Fibroblast of lung (primary cell): ENCODE measurements around the gene DEPDC1B. TPM values are rescaled to one million over a fixed set of nuclear protein-coding genes. Genes with fewer than 3 reads are reported as not detected.

Source experiments
- DNase-seq, 2 donors: peaks; one replicate each; pipeline versions ENCODE4 v3.0.0 to v3.0.0-alpha.2; 2010; ENCODE audit warnings: low read depth in 2 of 2
- H2AFZ ChIP-seq: 2 replicates; pipeline ENCODE4 v1.5.1; 2012; ENCODE audit warnings: low read length, control low read depth, inconsistent platforms
- H3K27ac ChIP-seq: 2 replicates; pipeline ENCODE4 v1.5.1; 2011; ENCODE audit warnings: low read length, control low read depth; ENCODE audit not compliant: insufficient read depth
- H3K27me3 ChIP-seq: 2 replicates; pipeline ENCODE4 v1.5.1; 2011; ENCODE audit warnings: mild to moderate bottlenecking, low read length; ENCODE audit not compliant: control insufficient read depth, insufficient read depth
- H3K36me3 ChIP-seq: 2 replicates; pipeline ENCODE4 v1.5.1; 2011; ENCODE audit warnings: low read length; ENCODE audit not compliant: control insufficient read depth, insufficient read depth
- H3K4me1 ChIP-seq: 2 replicates; pipeline ENCODE4 v1.5.1; 2011; ENCODE audit warnings: low read length; ENCODE audit not compliant: control insufficient read depth, insufficient read depth; ENCODE audit errors: extremely low read depth
- H3K4me2 ChIP-seq: 2 replicates; pipeline ENCODE4 v1.5.1; 2011; ENCODE audit warnings: low read length, control low read depth; ENCODE audit not compliant: insufficient read depth; ENCODE audit errors: extremely low read depth
- H3K4me3 ChIP-seq, 4 experiments: fragments of 200-600 bp in 1 of 4; sonication (generic) in 1 of 4; replicated peaks in 1 of 4; 2 replicates each; pipeline ENCODE4 v1.5.1; 2011 to 2016; ENCODE audit warnings: low read length in 4 of 4, low read depth in 3 of 4, mild to moderate bottlenecking in 3 of 4, control low read depth in 2 of 4, inconsistent platforms in 1 of 4, mixed read lengths in 1 of 4; ENCODE audit not compliant: insufficient read depth in 1 of 4; ENCODE audit errors: control extremely low read depth in 1 of 4
- H3K79me2 ChIP-seq: 2 replicates; pipeline ENCODE4 v1.5.1; 2012; ENCODE audit warnings: mild to moderate bottlenecking, low read length, inconsistent platforms; ENCODE audit not compliant: control insufficient read depth, insufficient read depth
- H3K9ac ChIP-seq: 2 replicates; pipeline ENCODE4 v1.5.1; 2011; ENCODE audit warnings: mild to moderate bottlenecking, low read length, control low read depth; ENCODE audit not compliant: insufficient read depth
- H3K9me3 ChIP-seq: 2 replicates; pipeline ENCODE4 v1.5.1; 2012; ENCODE audit warnings: low read depth, low read length; ENCODE audit not compliant: control insufficient read depth, insufficient read depth
- H4K20me1 ChIP-seq: 2 replicates; pipeline ENCODE4 v1.5.1; 2011; ENCODE audit warnings: low read length; ENCODE audit not compliant: control insufficient read depth, insufficient read depth; ENCODE audit errors: extremely low read depth
- EZH2 ChIP-seq: IDR thresholded peaks from 2 replicates; pipeline ENCODE4 v1.5.1; 2012; ENCODE audit warnings: low read length, control low read depth, mild to moderate bottlenecking; ENCODE audit errors: missing control alignments
- polyA plus RNA-seq, 2 donors: library from polyadenylated mRNA; depleted of rRNA in 1 of 2; stranded (reverse) in 1 of 2; unstranded in 1 of 2; fragments of >200 nt; gene quantifications; 2 replicates each; pipeline ENCODE4 v1.2.1, GENCODE V29; 2011 to 2012; ENCODE audit warnings: missing spikeins in 1 of 2
- total RNA-seq: library from RNA; depleted of rRNA; stranded (reverse); fragments of >200 nt; gene quantifications from 2 replicates; pipeline ENCODE4 v1.2.1, GENCODE V29; 2014
- TF ChIP-seq, protein P1 (sequence below), 2 donors: IDR thresholded peaks in 1 of 2; conservative IDR thresholded peaks in 1 of 2; 1 replicate in 1 of 2; 2 replicates in 1 of 2; pipeline ENCODE4 v1.5.1; 2011 to 2012; ENCODE audit warnings: low read length in 2 of 2, control low read depth in 1 of 2, inconsistent platforms in 1 of 2, low read depth in 1 of 2, mild to moderate bottlenecking in 1 of 2

DEPDC1B gene
- total and polyA plus RNA-seq, 2 donors (not counting 1 experiment from before 2014, with no cell fraction given) = 2.5 to 3.2 TPM

DNA sequence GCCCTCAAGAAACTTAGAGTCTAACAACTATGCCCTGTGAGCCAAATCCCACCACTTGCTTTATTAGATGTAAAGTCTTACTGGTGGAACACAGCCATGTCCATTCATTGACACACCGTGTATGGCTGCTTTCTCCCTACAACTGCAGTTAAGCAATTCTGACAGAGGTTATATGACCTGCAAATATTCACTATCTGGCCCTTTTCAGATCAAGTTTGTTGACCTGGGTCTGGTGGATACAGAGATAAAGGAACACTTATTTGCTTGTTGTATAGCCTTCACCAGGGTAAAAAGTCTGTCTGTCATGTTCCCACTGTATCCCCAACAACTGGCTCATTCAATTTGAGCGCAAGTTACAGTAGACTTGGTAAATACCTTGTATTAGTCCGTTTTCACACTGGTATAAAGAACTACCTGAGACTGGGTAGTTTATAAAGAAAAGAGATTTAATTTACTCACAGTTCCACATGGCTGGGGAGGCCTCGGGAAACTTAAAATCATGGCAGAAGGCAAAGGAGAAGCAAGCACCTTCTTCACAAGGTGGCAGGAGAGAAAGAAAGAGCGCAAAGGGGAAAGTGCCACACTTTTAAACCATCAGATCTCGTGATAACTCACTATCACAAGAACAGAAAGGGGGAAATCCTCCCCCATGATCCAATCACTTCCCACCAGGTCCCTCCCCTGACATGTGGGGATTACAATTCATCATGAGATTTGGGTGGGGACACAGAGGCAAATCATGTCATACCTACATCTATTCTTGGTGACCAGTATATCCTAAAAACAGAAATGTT lies 27.9 kb downstream of the DEPDC1B start:
- H4K20me1 ChIP-seq = no peaks in the 10 kb centered on the region
- no peak overlapping the region for H3K4me2 ChIP-seq
- TF ChIP-seq, protein P1, sequence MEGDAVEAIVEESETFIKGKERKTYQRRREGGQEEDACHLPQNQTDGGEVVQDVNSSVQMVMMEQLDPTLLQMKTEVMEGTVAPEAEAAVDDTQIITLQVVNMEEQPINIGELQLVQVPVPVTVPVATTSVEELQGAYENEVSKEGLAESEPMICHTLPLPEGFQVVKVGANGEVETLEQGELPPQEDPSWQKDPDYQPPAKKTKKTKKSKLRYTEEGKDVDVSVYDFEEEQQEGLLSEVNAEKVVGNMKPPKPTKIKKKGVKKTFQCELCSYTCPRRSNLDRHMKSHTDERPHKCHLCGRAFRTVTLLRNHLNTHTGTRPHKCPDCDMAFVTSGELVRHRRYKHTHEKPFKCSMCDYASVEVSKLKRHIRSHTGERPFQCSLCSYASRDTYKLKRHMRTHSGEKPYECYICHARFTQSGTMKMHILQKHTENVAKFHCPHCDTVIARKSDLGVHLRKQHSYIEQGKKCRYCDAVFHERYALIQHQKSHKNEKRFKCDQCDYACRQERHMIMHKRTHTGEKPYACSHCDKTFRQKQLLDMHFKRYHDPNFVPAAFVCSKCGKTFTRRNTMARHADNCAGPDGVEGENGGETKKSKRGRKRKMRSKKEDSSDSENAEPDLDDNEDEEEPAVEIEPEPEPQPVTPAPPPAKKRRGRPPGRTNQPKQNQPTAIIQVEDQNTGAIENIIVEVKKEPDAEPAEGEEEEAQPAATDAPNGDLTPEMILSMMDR (conservative IDR thresholded peaks at IDR 0.05 in 1 of 2, IDR thresholded peaks at IDR 0.05 in 1 of 2; ENCODE audit: low read depth in 1 of 2, low read length in 2 of 2) = no peak
- TF ChIP-seq EZH2 = no peak
- DNase-seq = no peak
- H3K27me3 ChIP-seq = no peaks in the 10 kb centered on the region
- no peaks in the 10 kb centered on the region for H3K36me3 ChIP-seq
- H3K4me1 ChIP-seq = no peaks in the 10 kb centered on the region
- no peaks in the 10 kb centered on the region for H3K79me2 ChIP-seq
- no peak overlapping the region for H3K27ac ChIP-seq
- H3K9me3 ChIP-seq = no peaks in the 10 kb centered on the region
- no peak overlapping the region for H3K4me3 ChIP-seq
- H3K9ac ChIP-seq = no peak overlapping the region
- no peak overlapping the region for H2AFZ ChIP-seq

DNA sequence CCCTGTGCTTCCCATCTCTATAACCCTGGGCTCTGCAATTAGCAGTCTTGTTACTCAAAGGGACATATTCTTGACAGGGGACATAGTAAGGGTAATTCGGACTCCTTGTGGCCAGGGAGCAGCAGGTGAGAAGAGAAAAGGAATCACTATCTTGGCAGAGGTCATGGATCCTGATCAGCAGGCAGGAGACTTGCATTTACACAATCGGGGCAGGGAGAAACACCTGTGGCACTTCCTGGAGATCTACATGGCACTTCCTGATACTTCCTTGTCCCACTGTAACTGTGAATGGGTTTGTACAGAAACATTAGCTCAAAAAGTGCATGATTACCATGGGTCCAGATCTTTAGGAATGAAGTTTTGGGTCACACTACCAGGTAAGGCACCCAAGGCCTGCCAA lies 29.2 kb downstream of the DEPDC1B start:
- no peak for TF ChIP-seq EZH2
- TF ChIP-seq, protein P1 (conservative IDR thresholded peaks at IDR 0.05 in 1 of 2, IDR thresholded peaks at IDR 0.05 in 1 of 2; ENCODE audit: low read depth in 1 of 2, low read length in 2 of 2) = no peak
- Histone ChIP-seq H3K27ac (no peak overlapping the region), H3K36me3 (no peaks in the 10 kb centered on the region), H3K4me1 (no peaks in the 10 kb centered on the region), H2AFZ (no peak overlapping the region), H3K27me3 (no peaks in the 10 kb centered on the region), H3K79me2 (no peaks in the 10 kb centered on the region), H4K20me1 (no peaks in the 10 kb centered on the region), H3K4me2 (no peak overlapping the region), H3K4me3 (no peak overlapping the region), H3K9ac (no peak overlapping the region), H3K9me3 (no peaks in the 10 kb centered on the region)
- DNase-seq = no peak

DNA sequence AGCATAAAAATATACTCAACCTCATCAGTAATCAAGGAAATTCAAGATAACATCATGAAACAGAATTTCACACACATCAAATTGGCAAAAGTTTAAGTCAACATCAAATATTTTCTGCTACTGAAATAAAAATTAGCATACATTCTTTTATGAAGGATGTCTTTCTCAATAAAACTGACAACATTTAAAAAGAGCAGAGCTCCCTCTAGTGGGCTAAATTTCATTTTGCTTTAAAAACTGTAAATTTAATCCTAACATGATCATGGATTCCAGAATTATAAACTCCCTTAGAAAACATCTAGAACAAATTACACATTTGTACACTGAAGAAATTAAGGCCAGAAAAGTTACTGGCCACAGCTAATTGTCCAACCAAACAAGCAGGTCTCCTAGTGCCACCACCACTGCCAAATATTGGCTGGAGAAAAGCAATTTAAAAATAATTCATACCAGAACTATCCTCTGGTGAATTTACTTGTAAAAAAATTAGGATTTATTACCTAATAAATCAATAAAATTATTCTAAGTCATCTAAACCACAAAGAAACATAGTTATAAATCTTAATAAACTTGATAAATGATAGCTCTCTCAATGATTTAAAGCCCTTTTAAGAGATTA lies 31.2 kb downstream of the DEPDC1B start:
- Histone ChIP-seq H3K4me2 (no peak overlapping the region), H3K4me3 (no peak overlapping the region), H4K20me1 (no peaks in the 10 kb centered on the region), H3K27me3 (no peaks in the 10 kb centered on the region), H2AFZ (no peak overlapping the region), H3K9me3 (no peaks in the 10 kb centered on the region), H3K79me2 (no peaks in the 10 kb centered on the region), H3K4me1 (no peaks in the 10 kb centered on the region), H3K36me3 (no peaks in the 10 kb centered on the region), H3K27ac (no peak overlapping the region), H3K9ac (no peak overlapping the region)
- TF ChIP-seq, protein P1 (conservative IDR thresholded peaks at IDR 0.05 in 1 of 2, IDR thresholded peaks at IDR 0.05 in 1 of 2; ENCODE audit: low read depth in 1 of 2, low read length in 2 of 2) = peak in 1 of 2 donors; percentile 51
- TF ChIP-seq EZH2 = no peak
- peak; percentile 13 to 70 for DNase-seq
